AG04450 (cell line): ENCODE measurements around the gene SMAD7. TPM values are rescaled to one million over a fixed set of nuclear protein-coding genes. Genes with fewer than 3 reads are reported as not detected.

Experiments
- CTCF ChIA-PET: fragments of 300-600, 350-600 bp; formaldehyde crosslinking; extraction: SDS; loops from one replicate; lab custom pipeline; 2022; ENCODE audit warnings: antibody characterized with exemption, inconsistent platforms; lab: Charles Lee
- POLR2A ChIA-PET: fragments of 350-600 bp; formaldehyde crosslinking; extraction: SDS; loops from one replicate; lab custom pipeline; 2021; ENCODE audit warnings: antibody characterized with exemption, inconsistent platforms; lab: Yijun Ruan, JAX
- DNase-seq: peaks from one replicate; pipeline ENCODE4 v3.0.0-alpha.2; 2011; ENCODE audit warnings: low read depth, low spot score
- H3K27ac ChIP-seq: one replicate; pipeline ENCODE4 v1.5.1; 2012; ENCODE audit warnings: low read depth, low read length, control low read depth
- H3K27me3 ChIP-seq: one replicate; pipeline ENCODE4 v1.6.0; 2012; ENCODE audit warnings: low read length; ENCODE audit not compliant: control insufficient read depth, insufficient read depth
- H3K4me3 ChIP-seq: 2 replicates; pipeline ENCODE4 v1.5.1; 2011; ENCODE audit warnings: mild to moderate bottlenecking, low read depth, low read length, control low read depth
- H3K9me3 ChIP-seq: 2 replicates; pipeline ENCODE4 v1.5.1; 2012; ENCODE audit warnings: low read length; ENCODE audit not compliant: control insufficient read depth, insufficient read depth
- CTCF ChIP-seq: IDR thresholded peaks from 2 replicates; pipeline ENCODE4 v1.5.1; 2011; ENCODE audit warnings: low read depth, low read length, control low read depth, inconsistent platforms
- polyA plus RNA-seq: library from polyadenylated mRNA; depleted of rRNA; stranded (reverse); fragments of >200 nt; gene quantifications from 2 replicates; pipeline ENCODE4 v1.2.3, GENCODE V29; 2011

The SMAD7 gene
- polyA plus RNA-seq, 1 experiment, result 8.0 TPM

- Histone ChIP-seq H3K27ac (peak overlapping the region; percentile 12), H3K4me3 (peak overlapping the region; percentile 21; the same call in 1 of the 2 replicates), H3K9me3 (no peaks in the 10 kb centered on the region), H3K27me3 (no peaks in the 10 kb centered on the region)
- CTCF ChIA-PET, result interaction anchor here (1.6 kb wide), 1 partner anchor 295 kb away, joined by 4 read pairs; no protein-coding TSS in a partner anchor
- no peak for DNase-seq
- TF ChIP-seq CTCF, result no peak
- POLR2A ChIA-PET, result no interaction called here
These were observed 8.1 kb downstream of the SMAD7 start for GRCh38 chr18:48942554-48943261.

- no peaks in the 10 kb centered on the region for H3K27me3 ChIP-seq
- ChIA-PET POLR2A (no interaction called here), CTCF (interaction anchor here (1.5 to 1.6 kb wide), 2 partner anchors 11 to 296 kb away, joined by 3 to 4 read pairs; no protein-coding TSS in a partner anchor)
- peak overlapping the region; percentile 11 for H3K27ac ChIP-seq
- TF ChIP-seq CTCF, result no peak
- no peak for DNase-seq
- no peak overlapping the region for H3K4me3 ChIP-seq
- no peaks in the 10 kb centered on the region for H3K9me3 ChIP-seq
These were observed 8.7 kb downstream of the SMAD7 start for GRCh38 chr18:48942086-48942485.

GRCh38 chr18:48941672-48942071 is 9.1 kb downstream of the SMAD7 start:
- Histone ChIP-seq H3K9me3 (no peaks in the 10 kb centered on the region), H3K27ac (peak overlapping the region; percentile 52), H3K27me3 (no peaks in the 10 kb centered on the region), H3K4me3 (no peak overlapping the region; the same call in 1 of the 2 replicates)
- ChIA-PET POLR2A (no interaction called here), CTCF (interaction anchor here (1.5 to 1.6 kb wide), 2 partner anchors 10 to 296 kb away, joined by 3 to 4 read pairs; no protein-coding TSS in a partner anchor)
- DNase-seq, result no peak
- no peak for TF ChIP-seq CTCF

- TF ChIP-seq CTCF, result no peak
- DNase-seq, result no peak
- no peaks in the 10 kb centered on the region for H3K27me3 ChIP-seq
- CTCF ChIA-PET, result interaction anchor here (0.7 to 1.6 kb wide), 3 partner anchors 10 to 297 kb away, joined by 3 to 4 read pairs (median 3); no protein-coding TSS in a partner anchor
- POLR2A ChIA-PET, result no interaction called here
- no peaks in the 10 kb centered on the region for H3K9me3 ChIP-seq
- H3K4me3 ChIP-seq, result peak overlapping the region; percentile 15; the same call in 1 of the 2 replicates
- peak overlapping the region; percentile 52 for H3K27ac ChIP-seq
These were observed 9.7 kb downstream of the SMAD7 start for GRCh38 chr18:48940854-48941611.
